ENCODE results near the gene VSIR.
A peak's percentile ranks its signal among the peaks of the same experiment; 100 is the strongest.

VSIR gene

DNA sequence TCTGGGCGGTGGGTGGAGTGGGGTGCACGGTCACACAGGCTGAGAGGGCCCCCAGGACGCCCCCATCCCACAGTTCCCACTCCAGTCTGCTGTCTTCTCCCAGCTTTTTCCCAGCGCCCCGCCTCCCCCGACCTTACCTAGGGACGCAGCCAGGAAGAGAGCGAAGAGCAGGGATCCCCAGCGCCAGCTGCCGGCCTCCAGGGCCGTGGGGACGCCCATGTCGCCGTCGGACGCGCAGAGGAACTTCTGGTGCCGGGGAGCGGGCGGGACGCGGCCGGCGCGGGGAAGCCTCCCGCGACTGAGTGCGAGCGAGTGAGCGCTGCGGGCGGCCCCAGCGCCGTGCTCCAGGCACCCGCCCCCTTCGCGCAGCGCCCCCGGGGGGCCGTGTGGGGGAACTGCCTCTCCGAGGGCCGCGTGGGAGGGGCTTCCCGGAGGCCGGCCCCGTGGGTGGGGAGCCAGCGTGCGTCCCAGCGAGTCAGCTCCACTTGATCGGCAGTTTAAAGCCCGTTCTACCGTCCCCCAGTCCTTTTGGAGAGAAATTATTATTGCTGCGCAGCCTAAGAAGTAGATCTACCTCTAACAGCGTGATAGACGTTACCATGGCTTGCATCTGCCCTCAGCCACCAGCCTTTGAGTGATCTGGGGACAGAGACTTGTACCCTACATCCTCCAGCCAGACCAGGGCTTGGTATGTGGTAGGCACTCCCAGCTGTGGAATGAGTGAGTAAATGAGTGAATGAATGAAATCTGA is at the start of gene VSIR:
TSS of gene VSIR (minus strand) at position 300 of the 751 bp plus-strand sequence. CDS start at position 219, 81 bp downstream.
- DNase-seq, result peak; percentile 87

DNA sequence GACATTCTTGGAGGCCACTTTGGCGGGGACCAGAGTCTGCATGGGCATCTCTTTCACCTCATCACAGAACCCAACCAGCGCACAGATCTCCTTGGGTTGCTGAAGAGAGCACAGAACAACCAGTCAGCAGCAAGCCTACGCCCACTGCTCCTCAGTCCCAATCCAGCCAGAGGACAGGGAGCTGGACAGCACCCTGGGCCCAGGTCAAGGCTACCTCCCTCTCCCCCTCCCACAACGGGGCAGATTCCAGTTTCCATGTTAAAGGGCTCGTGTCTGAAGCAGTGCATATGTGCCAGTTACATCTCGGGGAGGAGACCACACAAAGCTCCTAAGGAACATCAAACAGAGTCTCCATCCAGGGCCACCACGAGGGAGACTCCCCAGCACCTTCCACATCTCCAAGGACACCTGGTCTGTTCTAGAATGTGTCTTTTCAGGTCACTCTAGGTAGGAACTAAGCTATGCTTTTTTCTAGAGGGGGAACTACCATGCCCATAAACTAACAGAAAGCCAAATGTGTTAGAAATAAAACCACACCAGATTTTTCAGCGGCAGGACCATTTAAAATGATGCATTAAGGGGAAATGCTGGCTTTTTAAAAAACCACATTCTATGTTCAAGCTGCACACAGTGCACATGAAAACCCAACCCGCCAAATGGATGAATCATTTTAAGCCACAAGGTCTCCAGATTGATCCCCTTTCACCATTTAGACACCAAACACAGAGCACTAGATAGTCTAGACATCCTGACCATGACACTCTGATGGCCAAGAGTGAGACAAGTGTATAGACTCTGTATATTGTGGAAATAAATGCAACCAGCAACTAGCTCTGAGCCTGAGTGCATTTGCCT is 48.8 kb upstream of the VSIR start:
- no peak for DNase-seq

DNA sequence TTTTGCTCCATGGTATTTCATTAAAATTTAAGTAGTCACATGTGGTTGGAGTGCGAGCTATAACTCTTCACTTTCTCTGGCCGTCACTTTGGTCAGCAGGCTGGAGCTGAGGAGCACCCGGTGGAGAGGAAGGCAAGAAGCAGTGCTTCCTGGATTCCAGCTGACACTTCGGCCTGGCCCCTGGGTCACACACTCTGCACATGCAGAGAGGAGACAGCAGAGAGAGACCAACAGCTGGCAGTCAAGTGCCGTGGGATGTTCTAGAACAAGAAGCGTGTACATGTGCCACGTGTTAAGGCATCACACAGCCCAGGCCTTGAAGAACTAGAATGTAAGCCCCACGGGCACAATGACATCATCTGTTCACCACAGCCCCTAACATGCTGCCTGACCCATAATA is 47.6 kb upstream of the VSIR start:
- DNase-seq, result no peak

DNA sequence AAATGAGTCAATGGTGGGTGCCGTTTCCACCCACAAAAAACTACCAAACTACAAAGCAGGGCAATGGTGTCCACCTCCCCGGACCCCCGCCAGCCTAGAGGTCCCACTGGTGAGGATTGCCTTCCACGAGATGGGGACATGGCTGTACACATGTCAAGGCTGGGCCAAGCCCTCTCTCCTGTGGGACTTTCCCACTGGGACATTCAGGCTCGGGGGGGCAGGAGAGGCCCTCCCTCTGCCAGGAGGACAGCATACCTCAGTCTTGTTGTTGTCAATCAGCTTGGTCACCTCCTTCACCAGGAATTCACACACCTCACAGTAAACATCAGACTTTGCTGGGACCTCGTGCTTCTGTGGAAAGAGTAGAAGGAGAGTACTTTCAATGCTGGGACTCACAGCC is 46.7 kb upstream of the VSIR start:
- DNase-seq, result no peak

DNA sequence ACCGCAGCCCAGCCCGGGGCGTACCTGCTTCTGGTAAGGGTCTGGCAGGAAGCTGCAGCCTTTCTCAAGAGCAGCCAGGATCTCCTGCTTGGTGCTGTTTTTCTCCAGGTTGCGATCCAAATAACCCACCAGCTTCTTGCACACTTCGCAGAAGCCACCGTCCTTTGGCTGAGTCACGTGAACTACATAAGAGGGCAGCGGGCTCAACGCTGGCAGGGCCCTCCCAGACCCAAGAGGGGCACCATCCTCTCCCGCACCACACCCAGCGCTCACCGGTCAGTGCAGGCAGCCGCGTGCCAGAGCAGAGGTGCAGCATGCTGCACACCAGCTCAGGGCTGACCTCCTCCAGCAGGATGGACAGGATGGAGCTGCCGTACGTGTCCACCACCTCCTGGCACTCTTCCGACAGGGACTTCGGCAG is 46.1 kb upstream of the VSIR start:
- no peak for DNase-seq

DNA sequence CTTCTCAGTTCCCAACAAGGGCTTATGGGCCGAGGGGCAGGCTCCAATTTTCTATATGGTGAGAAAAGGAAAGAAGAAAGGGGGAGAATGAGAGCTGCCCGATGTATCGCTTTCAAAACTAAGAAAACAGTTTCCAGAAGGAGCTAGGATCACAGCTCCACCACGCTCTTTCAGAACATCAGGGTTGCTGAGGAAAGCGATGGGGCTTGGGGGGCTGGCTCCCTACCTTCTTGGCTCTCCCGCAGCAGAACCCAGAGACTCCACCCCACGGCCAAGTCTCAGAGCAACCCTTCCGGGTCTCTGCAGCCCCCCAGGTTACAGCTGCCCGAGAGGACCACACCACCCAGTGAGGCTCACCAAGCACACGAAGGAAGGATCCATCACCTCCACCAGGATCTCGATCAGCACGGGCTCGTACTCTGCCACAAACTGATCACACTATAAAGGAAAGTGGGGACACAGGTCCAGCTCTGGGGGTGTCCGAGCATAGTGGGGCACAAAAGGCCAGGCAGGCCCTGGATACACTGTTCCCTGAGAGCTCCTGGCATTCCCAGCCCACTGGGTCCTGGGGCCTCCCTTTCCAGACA is 45.4 kb upstream of the VSIR start:
- no peak for DNase-seq

DNA sequence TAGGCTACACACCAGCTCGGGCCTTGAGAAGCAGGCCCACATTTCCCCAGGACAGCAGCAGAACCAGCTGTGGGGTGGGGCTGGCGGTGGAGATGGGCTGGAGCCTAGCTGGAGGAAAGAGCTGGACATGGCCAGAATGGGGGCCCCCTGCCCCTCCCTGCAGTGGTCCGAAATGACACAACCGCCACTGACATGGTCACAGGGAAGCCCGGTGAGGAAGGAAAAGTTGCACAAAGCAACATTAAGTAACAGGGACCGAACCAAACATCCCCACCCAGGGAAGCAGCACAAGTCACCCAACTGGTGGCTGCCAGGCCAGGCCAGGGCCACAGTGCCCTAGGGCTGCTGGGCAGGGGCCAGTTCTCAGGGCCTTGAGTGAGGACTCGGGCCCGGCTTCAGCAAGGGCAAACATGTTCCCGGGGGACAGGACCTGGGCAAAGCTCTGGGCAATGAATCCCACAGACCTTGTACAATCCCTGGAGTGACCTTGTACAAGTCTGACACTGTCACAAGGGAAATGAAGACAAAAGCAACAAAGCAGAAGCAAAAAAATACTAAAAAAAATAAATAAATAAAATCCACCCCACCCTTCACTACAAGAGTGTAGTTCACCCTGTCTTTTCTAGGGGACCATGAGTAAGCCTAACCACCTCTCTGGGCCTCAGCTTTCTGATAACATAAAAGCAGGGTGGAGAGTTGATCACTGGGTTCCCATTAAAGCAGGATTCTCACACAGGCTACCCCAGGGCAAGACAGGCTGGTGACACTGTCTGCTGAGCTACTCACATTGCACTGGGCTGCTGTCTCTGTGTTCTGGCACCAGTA is 44.7 kb upstream of the VSIR start:
- no peak for DNase-seq

DNA sequence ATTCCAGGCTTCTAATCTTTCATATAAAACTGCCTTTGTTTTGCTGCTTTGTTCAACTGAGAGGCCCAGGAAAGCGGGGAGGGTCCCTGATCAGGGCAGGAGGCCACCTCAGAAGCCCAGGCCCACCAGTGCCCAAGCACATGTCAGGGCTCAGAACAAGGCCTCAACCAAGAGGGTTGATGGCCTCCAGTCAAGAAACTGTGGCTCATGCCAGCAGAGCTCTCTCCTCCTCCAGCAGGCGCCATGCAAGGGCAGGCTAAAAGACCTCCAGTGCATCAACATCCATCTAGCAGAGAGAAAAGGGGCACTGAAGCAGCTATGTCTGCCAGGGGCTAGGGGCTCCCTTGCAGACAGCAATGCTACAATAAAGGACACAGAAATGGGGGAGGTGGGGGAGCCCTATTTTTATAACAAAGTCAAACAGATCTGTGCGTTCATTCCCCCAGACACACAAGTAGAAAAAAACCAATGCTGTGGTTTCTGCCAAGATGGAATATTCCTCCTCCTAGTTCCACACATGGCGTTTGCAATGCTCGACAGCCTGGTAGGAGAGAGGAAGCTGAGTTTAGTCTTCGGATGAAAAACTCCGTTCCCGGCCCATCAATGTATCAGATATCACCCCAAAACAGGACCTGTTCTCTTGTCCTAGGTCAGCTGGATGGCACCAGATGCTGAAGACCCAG is 43.8 kb upstream of the VSIR start:
- no peak for DNase-seq

DNA sequence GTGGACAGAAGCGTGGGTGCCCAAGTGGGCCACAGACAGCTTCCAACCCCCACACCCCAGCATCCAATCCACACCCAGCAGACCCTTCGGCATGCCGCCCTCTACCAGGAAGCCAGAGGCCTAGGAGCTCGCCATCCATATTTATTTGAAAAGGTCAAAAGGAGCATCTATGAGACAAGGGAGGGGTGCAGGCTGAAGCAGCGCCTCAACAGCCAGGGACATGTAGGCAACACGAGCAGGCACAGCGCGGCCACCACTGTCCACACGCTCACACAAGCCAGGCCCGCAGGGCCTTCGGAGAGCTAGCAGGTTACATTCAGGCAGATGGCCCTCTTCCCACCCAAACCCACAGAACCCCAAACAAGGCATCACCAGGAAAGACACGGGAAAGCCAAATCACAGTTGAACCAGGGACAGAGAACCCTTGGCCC is 43.1 kb upstream of the VSIR start:
- DNase-seq, result no peak

DNA sequence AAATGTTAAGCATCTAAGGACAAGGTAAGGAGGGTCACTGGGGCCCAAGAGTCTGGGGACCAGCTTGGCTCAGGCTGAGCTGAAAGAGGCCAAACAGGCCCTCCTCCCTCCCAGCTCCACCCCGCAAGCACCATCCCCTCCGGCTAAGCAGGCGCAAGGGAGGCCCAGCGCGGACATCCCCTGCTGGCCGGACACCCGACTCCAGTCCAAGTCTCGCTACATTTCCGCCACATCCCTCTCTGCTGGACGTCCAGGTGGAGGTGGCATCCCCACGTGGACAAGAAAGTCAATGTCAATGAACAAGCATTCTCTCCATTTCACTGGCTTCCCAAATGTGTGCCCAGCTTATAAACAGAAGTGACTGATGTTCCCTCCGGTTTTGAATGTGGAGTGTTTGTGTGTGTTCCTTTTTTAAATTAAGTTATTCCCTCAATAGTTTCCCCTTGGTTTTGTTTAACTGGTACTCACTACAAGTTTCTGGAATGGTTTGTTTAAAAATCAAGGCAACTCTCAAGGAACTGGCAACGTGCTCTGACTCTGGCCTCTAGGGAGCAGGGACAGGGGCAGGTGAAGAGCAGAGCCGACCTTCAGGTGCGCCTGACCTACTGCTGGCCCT is 42.3 kb upstream of the VSIR start:
- no peak for DNase-seq

DNA sequence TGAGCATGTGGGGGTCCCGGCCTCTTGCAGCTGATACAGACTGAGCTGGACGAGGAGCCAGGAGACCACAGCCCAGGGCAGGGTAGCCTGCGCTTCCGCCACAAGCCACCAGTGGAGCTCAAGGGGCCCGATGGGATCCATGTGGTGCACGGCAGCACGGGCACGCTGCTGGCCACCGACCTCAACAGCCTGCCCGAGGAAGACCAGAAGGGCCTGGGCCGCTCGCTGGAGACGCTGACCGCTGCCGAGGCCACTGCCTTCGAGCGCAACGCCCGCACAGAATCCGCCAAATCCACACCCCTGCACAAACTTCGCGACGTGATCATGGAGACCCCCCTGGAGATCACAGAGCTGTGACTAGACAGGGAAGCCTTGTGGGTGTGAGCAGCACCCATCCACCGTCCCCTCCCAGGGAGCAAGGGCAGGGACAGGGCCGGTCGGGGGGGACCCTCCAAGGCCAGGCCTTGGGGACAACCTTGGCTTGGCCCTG is 41.6 kb upstream of the VSIR start:
- no peak for DNase-seq

DNA sequence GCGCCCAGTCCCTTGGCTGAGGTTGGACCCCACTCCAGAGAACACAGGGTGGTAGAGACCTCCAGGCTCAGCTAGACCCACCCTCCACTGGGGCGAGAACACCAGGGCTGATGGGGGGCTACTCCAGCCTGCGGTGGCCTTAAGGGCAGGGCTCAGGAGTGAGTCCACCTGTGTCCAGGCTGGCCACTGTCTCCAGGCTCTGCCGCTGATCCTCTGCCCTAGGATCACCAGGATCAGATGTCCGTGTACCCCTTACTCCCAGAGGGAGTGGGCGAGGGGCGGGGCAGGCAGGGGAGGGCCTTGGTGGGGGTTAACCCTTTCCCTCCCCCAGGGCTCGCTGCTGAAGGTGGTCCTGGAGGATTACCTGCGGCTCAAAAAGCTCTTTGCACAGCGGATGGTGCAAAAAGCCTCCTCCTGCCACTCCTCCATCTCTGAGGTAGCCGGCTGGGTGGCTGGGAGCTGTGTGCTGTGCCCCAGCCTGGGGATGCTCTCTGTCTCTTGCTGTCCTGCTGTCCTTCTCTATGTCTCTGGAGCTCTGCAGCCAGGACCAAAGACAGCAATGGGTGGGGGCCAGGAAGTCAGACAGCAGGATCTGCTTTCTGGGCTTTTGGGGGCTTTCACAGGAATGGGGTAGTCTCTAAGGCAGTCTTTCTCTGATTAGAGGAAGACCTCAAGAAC is 39.7 kb upstream of the VSIR start:
- DNase-seq, result no peak

DNA sequence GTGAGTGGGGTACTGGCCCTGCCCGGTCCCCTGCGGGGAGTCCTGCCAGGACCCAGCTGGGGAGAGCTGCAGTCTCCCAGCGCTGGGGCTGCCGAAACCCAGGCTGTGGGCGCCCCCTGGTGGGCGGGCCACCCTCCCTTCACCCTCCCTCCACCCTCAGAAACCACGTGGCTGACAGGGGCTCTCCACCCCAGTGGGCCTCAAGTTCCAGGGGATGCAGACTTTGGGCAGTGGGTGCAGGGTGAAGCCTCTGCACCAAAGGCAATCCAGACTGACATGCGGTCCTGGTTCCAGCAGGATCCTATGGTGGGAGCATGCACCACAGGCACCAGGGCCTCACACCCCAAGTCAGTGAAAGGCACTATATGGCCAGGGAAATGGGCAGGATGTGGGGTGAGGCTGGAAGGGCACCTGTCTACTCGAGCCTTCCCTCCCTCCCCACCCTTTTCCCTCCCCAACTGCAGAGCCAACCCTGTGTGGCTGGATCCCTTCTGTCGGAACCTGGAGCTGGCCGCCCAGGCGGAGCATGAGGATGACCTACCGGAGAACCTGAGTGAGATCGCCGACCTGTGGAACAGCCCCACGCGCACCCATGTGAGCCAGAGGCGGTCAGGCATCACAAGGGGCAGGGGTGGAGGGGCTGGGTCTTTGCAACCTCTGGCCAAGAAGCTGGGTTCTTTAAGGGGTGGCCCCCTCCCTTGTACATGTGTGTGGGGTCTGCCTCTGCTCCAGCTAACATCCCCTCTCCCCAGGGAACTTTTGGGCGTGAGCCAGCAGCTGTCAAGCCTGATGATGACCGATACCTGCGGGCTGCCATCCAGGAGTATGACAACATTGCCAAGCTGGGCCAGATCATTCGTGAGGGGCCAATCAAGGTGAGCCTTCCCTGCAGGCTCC is 38.9 kb upstream of the VSIR start:
- peak; percentile 73 for DNase-seq

DNA sequence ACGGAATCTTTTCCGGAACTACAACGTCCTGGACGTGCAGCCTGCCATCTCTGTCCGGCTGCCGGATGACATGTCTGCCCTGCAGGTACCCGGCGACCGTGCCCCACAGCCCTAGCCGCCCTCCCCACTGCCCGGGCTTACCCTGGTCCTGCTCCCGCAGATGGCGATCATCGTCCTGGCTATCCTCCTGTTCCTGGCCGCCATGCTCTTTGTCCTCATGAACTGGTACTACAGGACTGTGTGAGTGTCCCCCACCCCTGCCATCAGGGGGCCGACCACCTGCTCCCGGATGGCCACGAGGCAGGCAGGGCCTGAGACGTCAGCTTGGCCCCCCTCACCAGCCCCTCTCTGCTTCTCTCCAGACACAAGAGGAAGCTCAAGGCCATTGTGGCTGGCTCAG is 38.0 kb upstream of the VSIR start:
- no peak for DNase-seq

DNA sequence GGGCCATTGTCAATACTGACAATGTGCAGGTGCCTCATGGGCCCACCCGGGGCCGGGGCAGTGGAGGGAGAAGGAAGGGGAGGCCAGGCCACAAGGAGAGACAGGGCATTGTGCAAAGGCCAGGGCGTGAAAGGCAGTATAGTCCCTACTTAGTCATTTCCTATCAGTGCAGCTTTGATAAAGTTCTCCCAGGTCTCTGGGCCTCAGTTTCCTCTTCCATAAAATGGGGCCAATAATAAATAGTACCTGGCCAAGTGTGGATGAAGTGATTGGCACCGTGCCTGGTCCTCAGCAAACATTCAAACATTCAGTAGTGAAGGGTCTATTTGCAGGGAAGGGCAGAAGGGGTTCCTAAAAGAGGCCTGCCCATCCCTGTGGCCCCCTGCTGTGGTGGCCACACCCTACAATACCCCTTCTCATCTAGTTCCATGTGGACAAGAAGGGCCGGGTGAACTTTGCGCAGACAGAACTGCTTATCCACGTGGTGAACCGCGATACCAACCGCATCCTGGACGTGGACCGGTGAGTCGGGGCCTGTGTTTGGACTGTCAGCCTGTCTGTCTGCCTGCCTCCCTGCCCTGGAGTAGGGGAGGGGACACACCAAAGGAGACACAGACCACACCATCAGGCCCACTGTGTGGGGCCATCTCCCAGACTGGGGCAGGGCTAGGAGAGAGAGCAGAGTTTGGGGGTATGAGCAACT is 36.9 kb upstream of the VSIR start:
- DNase-seq, result no peak

DNA sequence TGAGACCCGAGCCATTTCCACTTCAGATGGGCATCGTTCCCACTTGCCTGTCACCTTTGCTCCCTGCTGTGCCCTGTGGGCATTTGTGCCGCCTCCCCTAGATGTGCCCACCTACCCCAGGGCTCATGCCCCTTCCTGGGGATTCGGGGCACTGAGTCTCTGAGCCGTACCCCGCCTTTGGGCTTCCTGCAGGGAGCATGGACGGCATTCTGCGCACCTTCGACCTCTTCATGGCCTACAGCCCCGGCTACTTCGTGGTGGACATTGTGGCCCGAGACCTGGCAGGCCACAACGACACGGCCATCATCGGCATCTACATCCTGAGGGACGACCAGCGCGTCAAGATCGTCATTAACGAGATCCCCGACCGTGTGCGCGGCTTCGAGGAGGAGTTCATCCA is 36.3 kb upstream of the VSIR start:
- no peak for DNase-seq

DNA sequence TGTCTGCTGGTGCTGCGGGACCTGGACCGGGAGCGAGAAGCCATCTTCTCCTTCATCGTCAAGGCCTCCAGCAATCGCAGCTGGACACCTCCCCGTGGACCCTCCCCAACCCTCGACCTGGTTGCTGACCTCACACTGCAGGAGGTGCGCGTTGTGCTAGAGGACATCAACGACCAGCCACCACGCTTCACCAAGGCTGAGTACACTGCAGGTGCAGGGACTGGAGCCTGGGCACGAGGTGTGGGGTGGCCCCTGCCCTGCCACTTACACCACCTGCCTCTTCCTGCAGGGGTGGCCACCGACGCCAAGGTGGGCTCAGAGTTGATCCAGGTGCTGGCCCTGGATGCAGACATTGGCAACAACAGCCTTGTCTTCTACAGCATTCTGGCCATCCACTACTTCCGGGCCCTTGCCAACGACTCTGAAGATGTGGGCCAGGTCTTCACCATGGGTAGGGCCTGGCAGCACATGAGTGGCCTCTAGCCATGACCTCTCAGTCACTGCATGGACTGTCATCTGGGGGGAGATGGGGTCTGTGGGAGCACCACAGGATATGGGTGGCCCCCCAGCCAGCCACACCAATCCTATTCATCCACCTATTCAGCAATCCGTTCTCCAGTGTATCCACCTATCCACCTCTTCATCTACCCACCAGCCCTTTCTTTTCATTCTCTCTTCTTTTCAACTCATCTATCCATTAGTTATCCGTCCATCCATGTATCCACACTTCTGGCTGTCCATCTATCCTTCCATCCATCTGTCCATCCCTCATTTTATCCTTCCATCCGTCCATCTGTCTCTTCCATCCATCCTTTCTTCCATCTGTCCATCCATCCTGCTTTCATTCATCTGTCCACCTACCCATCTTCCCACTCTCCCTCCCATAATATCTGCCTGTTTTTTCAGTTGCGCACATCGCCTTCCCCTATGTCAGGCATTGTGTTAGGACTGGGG is 34.5 kb upstream of the VSIR start:
- no peak for DNase-seq
